K562 (cell line): Measurements from ENCODE around the gene CRADD. TPM values are rescaled to one million over a fixed set of nuclear protein-coding genes. Genes with fewer than 3 reads are reported as not detected.

Source experiments
- ATAC-seq: fragments of 200-7000 bp; cut with Tn5 transposase; 3 replicates; pipeline ENCODE4 v1.9.1; 2020; ENCODE audit warnings: moderate library complexity
- BruUV-seq: library from RNA; stranded (reverse); fragments of 400-500 nt; replicated peaks from 2 replicates; lab custom pipeline; 2021; lab: Mats Ljungman, UMichigan
- CTCF ChIA-PET: fragments of 300-600 bp; formaldehyde crosslinking; extraction: SDS; loops from one replicate; lab custom pipeline; 2021; ENCODE audit warnings: low intra/inter-chr PET ratio; lab: Yijun Ruan, JAX
- POLR2A ChIA-PET: fragments of 300-600, 350-650 bp; sonication (Branson Sonifier 250); formaldehyde crosslinking; extraction: SDS; loops from one replicate; lab custom pipeline; 2021; ENCODE audit warnings: antibody characterized with exemption, inconsistent platforms; lab: Yijun Ruan, JAX
- DNase-seq, 4 experiments: peaks; one replicate each; pipeline versions ENCODE4 v3.0.0 to v3.0.0-alpha.2; 2011 to 2018; ENCODE audit warnings: low spot score in 3 of 4, mixed read lengths in 3 of 4; ENCODE audit errors: extremely low read depth in 1 of 4
- FAIRE-seq: peaks from 2 replicates; lab custom pipeline; 2011; peaks lifted over from hg19 to GRCh38; lab: Jason Lieb, UNC
- H2AFZ ChIP-seq: 2 replicates; pipeline ENCODE4 v1.6.0; 2011; ENCODE audit warnings: low read depth, low read length, control low read depth, inconsistent platforms
- H3K27ac ChIP-seq: fragments of 200-600 bp; 3 replicates; pipeline ENCODE4 v1.8.0; 2011; ENCODE audit warnings: low read depth, mild to moderate bottlenecking, control low read depth, inconsistent platforms, low read length, moderate library complexity, mixed read lengths; ENCODE audit errors: extremely low read depth
- H3K27me3 ChIP-seq, 2 experiments: fragments of 300-600 bp in 1 of 2; 2 replicates in 1 of 2; 3 replicates in 1 of 2; pipeline versions ENCODE4 v1.6.0 to v1.8.0; 2011; ENCODE audit warnings: inconsistent platforms in 2 of 2, low read length in 2 of 2, mild to moderate bottlenecking in 1 of 2, mixed read lengths in 1 of 2, moderate library complexity in 1 of 2; ENCODE audit not compliant: control insufficient read depth in 2 of 2, insufficient read depth in 2 of 2
- H3K36me3 ChIP-seq: fragments of 300-600 bp; 3 replicates; pipeline ENCODE4 v1.8.0; 2011; ENCODE audit warnings: mild to moderate bottlenecking, low read length, inconsistent platforms; ENCODE audit not compliant: control insufficient read depth, insufficient read depth
- H3K4me1 ChIP-seq, 2 experiments: fragments of 200-600 bp in 1 of 2; replicated peaks in 1 of 2; 2 replicates in 1 of 2; 3 replicates in 1 of 2; pipeline versions ENCODE4 v1.5.1 to v1.8.0; 2011; ENCODE audit warnings: inconsistent platforms in 2 of 2, low read length in 2 of 2, mild to moderate bottlenecking in 1 of 2, mixed read lengths in 1 of 2, moderate library complexity in 1 of 2; ENCODE audit not compliant: control insufficient read depth in 2 of 2, insufficient read depth in 2 of 2
- H3K4me2 ChIP-seq: 2 replicates; pipeline ENCODE4 v1.6.1; 2011; ENCODE audit warnings: low read length, control low read depth, inconsistent platforms, mixed read lengths; ENCODE audit not compliant: insufficient read depth
- H3K4me3 ChIP-seq: fragments of 200-600 bp; sonication (generic), shearing (Covaris generic); 2 replicates; pipeline ENCODE4 v1.5.1; 2016; ENCODE audit warnings: control low read depth, inconsistent platforms
- H3K79me2 ChIP-seq: fragments of 200-600 bp; 3 replicates; pipeline ENCODE4 v1.8.0; 2011; ENCODE audit warnings: low read length, inconsistent platforms; ENCODE audit not compliant: control insufficient read depth, insufficient read depth
- H3K9ac ChIP-seq, 2 experiments: 2 replicates each; pipeline versions ENCODE4 v1.6.0 to v1.6.1; 2011; ENCODE audit warnings: low read depth in 2 of 2, low read length in 2 of 2, control low read depth in 1 of 2, inconsistent platforms in 1 of 2, mild to moderate bottlenecking in 1 of 2, mixed read lengths in 1 of 2; ENCODE audit not compliant: insufficient read depth in 1 of 2
- H3K9me1 ChIP-seq: one replicate; pipeline ENCODE4 v1.6.0; 2011; ENCODE audit warnings: inconsistent platforms, mild to moderate bottlenecking, low read length, moderate library complexity; ENCODE audit not compliant: control insufficient read depth, insufficient read depth
- H3K9me3 ChIP-seq: replicated peaks from 2 replicates; pipeline ENCODE4 v1.5.1; 2011; ENCODE audit warnings: low read depth, low read length, inconsistent platforms; ENCODE audit not compliant: control insufficient read depth, insufficient read depth
- H4K20me1 ChIP-seq: replicated peaks from 2 replicates; pipeline ENCODE4 v1.6.1; 2011; ENCODE audit warnings: low read length, inconsistent platforms, mixed read lengths; ENCODE audit not compliant: control insufficient read depth, insufficient read depth
- BHLHE40 ChIP-seq: IDR thresholded peaks from 2 replicates; pipeline ENCODE4 v1.6.1; 2011; ENCODE audit warnings: low read length, improper control_type of control experiment
- EP300 ChIP-seq: IDR thresholded peaks from 2 replicates; pipeline ENCODE4 v1.6.1; 2012; ENCODE audit warnings: low read length, improper control_type of control experiment
- MYNN ChIP-seq, 2 experiments: sonication (generic); formaldehyde crosslinking in 1 of 2; IDR thresholded peaks; 2 replicates each; pipeline versions ENCODE4 v1.5.0 to v1.6.1; 2016 to 2020; ENCODE audit warnings: antibody characterized with exemption in 1 of 2, missing genetic modification reagents in 1 of 2
- POLR2AphosphoS2 ChIP-seq: IDR thresholded peaks from 2 replicates; pipeline ENCODE4 v1.6.1; 2012; ENCODE audit warnings: low read length, improper control_type of control experiment
- SLC30A9 ChIP-seq: fragments of 250-450 bp; sonication (Bioruptor Pico); IDR thresholded peaks from 2 replicates; pipeline ENCODE4 v1.8.0; 2022; ENCODE audit warnings: mild to moderate bottlenecking, moderate library complexity
- SMARCA4 ChIP-seq: fragments of 450-650 bp; IDR thresholded peaks from 2 replicates; pipeline ENCODE4 v1.6.1; 2016
- TRIM24 ChIP-seq, 2 experiments: fragments of 450-650 bp; IDR thresholded peaks; 2 replicates each; pipeline ENCODE4 v1.6.1; 2016
- VEZF1 ChIP-seq: fragments of 200-800 bp; sonication (Bioruptor generic); IDR thresholded peaks from 2 replicates; pipeline ENCODE4 v1.6.1; 2017; ENCODE audit warnings: missing genetic modification characterization, missing compliant biosample characterization
- ZNF318 ChIP-seq, 2 experiments: fragments of 450-650 bp; IDR thresholded peaks; 2 replicates each; pipeline ENCODE4 v1.6.1; 2016; ENCODE audit warnings: mild to moderate bottlenecking in 2 of 2, borderline replicate concordance in 1 of 2, low read depth in 1 of 2, moderate library complexity in 1 of 2
- ZNF766 ChIP-seq: fragments of 200-800 bp; sonication (Bioruptor generic); conservative IDR thresholded peaks from 2 replicates; pipeline ENCODE4 v1.6.1; 2016; ENCODE audit warnings: missing genetic modification characterization, missing compliant biosample characterization
- WGBS: fragments of 100-300 bp; shearing (Covaris generic); methylation state at CpG from one replicate; pipeline ENCODE4 v1.1.6; 2016; ENCODE audit warnings: low coverage, mixed read lengths; ENCODE audit not compliant: insufficient coverage; ENCODE audit errors: missing lambda C conversion rate; 5-methylcytosine and 5-hydroxymethylcytosine counted together
- in situ Hi-C: fragments of 300-500 bp; cut with MboI; formaldehyde crosslinking; loops from 4 replicates; pipeline ENCODE4 v1.15.0; 2018; ENCODE audit warnings: inconsistent platforms, mixed read lengths
- intact Hi-C: fragments of 100-400 bp; cut with micrococcal nuclease; formaldehyde crosslinking; loops from 2 replicates; pipeline ENCODE4 v1.14.2; 2022
- polyA plus RNA-seq, 8 experiments: library from polyadenylated mRNA; depleted of rRNA in 4 of 8; stranded (reverse) in 5 of 8; unstranded in 3 of 8; fragments of >200 nt; fragmentation: Nextera tagmentation in 2 of 8; fragmentation: Illumina TruSeq in 1 of 8; extraction: Ambion mirVana in 2 of 8; extraction: Trizol in 1 of 8; gene quantifications; 2 replicates each; pipeline versions ENCODE4 v1.2.1 to v1.2.3, GENCODE V29; 2011 to 2014; ENCODE audit warnings: inconsistent platforms in 1 of 8, missing spikeins in 1 of 8
- total RNA-seq, 7 experiments: library from RNA; depleted of rRNA in 6 of 7; stranded (reverse); fragments of >200 nt in 6 of 7; fragmentation: Illumina TruSeq in 2 of 7; extraction: Trizol in 2 of 7; gene quantifications; 2 replicates each; pipeline versions ENCODE4 v1.2.1 to v1.2.3, GENCODE V29; 2011 to 2021; ENCODE audit warnings: low replicate concordance in 1 of 7

CRADD gene
- total and polyA plus RNA-seq, 9 of the 15 experiments (the other 6 are each of a cell fraction or from before 2014, with no cell fraction given): 20.5 to 41.1 (median 25.9) TPM

DNA sequence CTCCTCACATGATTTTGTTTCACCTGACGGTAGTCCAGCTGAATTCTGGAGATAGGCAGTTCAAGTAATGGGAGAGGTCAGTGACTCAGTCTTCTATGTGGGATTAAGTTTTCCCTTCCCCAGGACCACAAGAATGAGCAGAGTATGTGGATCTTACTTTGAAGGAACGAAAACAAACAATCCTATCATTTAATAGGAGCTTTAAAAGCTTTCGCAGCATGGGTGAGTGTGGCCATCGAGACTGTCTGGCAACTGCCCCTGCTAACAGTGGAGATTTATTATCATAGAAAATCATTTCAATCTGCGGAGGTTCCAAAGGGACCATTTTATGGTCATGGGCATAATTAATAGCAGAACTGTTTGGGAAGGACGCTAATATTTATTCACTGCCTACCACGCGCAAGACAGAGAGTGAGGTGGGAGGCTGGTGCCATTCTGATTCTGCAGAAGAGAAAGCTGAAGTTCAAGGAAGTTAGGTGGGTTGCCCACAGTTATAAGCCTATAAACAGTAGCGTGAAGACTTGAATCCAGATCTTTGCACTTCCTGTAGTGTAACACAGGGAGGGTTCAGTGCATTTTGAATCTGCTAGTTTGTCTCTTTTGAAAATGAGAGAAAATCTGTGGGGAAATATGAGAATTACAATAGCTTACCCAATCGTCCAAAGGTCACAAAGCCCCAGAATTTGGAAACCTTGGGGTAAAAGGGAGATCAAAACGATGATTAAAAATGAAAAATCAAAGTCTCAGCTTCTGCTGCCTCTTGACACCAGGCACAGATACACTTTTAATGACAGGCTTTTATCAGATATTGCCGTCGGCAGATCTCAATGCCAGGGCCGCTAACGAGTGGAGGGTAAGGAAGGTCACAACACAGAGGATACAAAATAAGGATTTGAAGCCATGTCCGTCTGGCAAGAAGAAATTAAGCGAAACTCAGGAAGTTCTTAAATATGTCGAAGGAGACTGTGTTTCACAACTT is 209.6 kb downstream of the CRADD start:
- no peaks in the 10 kb centered on the region for H3K79me2 ChIP-seq
- H3K27me3 ChIP-seq: no peaks in the 10 kb centered on the region
- 53% methylated on average over 18 of the region's 18 CpGs for WGBS
- ATAC-seq (no peak), DNase-seq (peak in 1 of 4 experiments; percentile 52), FAIRE-seq (no peak)
- no peak overlapping the region for H3K4me3 ChIP-seq
- peak overlapping the region; percentile 3; the same call in 1 of the 2 replicates for H3K4me2 ChIP-seq
- intact Hi-C loops (no loop called here), in situ Hi-C loops (no loop called here)
- H3K9ac ChIP-seq: no peak overlapping the region
- no peak overlapping the region for H3K27ac ChIP-seq
- no peak overlapping the region for H2AFZ ChIP-seq
- H3K4me1 ChIP-seq: peaks cover 0 to 11% of the 10 kb centered on the region in 2 experiments; a peak in 2 of 5 replicates
- POLR2A ChIA-PET: interaction anchor here (0.6 kb wide), 2 partner anchors 64 to 404 kb away, joined by 3 read pairs; no protein-coding TSS in a partner anchor
- H3K36me3 ChIP-seq: no peaks in the 10 kb centered on the region
- no peaks in the 10 kb centered on the region for H3K9me1 ChIP-seq
- no peaks in the 10 kb centered on the region for H3K9me3 ChIP-seq
- CTCF ChIA-PET: no interaction called here
- no TSS peak for BruUV-seq
- H4K20me1 ChIP-seq: no peaks in the 10 kb centered on the region
- TF ChIP-seq POLR2AphosphoS2 (no peak), VEZF1 (CRISPR knock-in tag) (no peak), TRIM24 (IDR thresholded peaks at IDR 0.05) (no peak), MYNN (IDR thresholded peaks at IDR 0.05) (peak; percentile 31; the same call in 1 of the 2 replicates), MYNN (CRISPR knock-in tag; IDR thresholded peaks at IDR 0.05) (no peak), ZNF318 (IDR thresholded peaks at IDR 0.05; ENCODE audit: borderline replicate concordance in 1 of 2, low read depth in 1 of 2) (peak in 1 of 2 experiments; percentile 41; a peak in 1 of 4 replicates), SLC30A9 (no peak), ZNF766 (CRISPR knock-in tag) (0 out of 2 replicates have a peak, but pooled peaks have one; percentile 34), BHLHE40 (peak; percentile 73; the same call in 1 of the 2 replicates), SMARCA4 (peak; percentile 60; the same call in 1 of the 2 replicates), EP300 (0 out of 2 replicates have a peak, but pooled peaks have one; percentile 47)
